GM23338 (cell line): ENCODE data around the gene SHROOM2.
"Not testable (repeated sequence)": the region's sequence is repeated elsewhere in the genome, so short reads cannot be mapped to it uniquely, and the experiment has no call there.

Experiments used
- CTCF ChIP-seq, 2 experiments: fragments of 200-600 bp in 1 of 2; sonication (generic) in 1 of 2; conservative IDR thresholded peaks; 2 replicates each; pipeline versions ENCODE4 v1.5.1 to v1.6.1; 2016 to 2017; ENCODE audit warnings: antibody characterized with exemption in 2 of 2, low read depth in 2 of 2, mild to moderate bottlenecking in 2 of 2, moderate library complexity in 1 of 2
- EZH2 ChIP-seq: fragments of 200-600 bp; sonication (generic); IDR thresholded peaks from one replicate; pipeline ENCODE4 v1.8.0; 2017; ENCODE audit warnings: antibody characterized with exemption, mild to moderate bottlenecking, low read depth; ENCODE audit not compliant: unreplicated experiment
- POLR2AphosphoS5 ChIP-seq: IDR thresholded peaks from 2 replicates; pipeline ENCODE4 v1.6.1; 2016; ENCODE audit warnings: antibody characterized with exemption, low read depth
- REST ChIP-seq: IDR thresholded peaks from one replicate; pipeline ENCODE4 v1.6.1; 2018; ENCODE audit warnings: antibody characterized with exemption; ENCODE audit not compliant: unreplicated experiment

GRCh38 chrX:9858684-9859083, 72.5 kb downstream of the SHROOM2 start:
- not testable (repeated sequence) for TF ChIP-seq CTCF (conservative IDR thresholded peaks at IDR 0.05; ENCODE audit: low read depth in 2 of 2); REST; POLR2AphosphoS5; EZH2
